Hematopoietic multipotent progenitor cell treated with erythropoietin and hydrocortisone succinate and interleukin-3 and kit ligand, for 4 days (in vitro differentiated cells): ENCODE results near the gene AMER2.
"Not testable (repeated sequence)": the region's sequence is repeated elsewhere in the genome, so short reads cannot be mapped to it uniquely, and the experiment has no call there.

Experiments used
- DNase-seq: peaks from one replicate; pipeline ENCODE4 v3.0.0-alpha.2; 2015

AMER2 gene

DNA sequence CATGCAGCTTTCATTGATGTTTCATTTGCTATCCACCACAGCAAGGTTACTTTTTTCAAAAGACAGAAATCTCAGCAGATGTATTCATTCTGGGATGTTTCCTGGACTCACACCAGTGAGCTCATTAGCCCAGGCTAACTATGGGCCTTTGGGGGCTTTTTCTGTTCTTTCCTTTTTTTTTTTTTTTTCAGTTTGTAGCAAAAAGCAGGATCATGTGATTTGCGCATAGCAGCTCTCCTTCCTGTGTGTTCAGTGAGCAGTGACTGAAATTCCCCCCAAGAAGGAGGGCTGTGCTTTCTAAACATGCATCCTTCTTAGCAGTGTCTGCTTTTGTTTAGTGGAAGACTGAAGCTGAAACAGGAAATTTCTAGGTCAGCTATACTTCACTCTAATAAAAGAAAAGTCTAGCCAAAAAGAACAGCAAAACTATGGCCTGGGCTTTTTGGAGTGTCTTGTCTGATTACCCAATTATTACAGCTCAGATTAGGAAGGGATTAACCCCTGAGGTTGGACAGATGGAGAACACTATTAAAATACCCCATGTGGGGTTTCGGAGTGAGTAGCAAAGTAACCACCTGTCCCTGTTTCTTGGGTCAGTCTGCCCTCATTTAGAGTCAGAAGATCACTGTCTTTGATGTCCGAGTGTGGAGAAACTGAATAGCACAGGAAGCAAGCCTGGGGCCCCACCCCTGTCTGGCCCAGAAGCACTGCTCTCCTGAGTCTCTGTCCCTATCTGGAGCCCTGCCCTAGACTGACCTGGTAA, 8.9 kb upstream of the AMER2 start:
- DNase-seq, result no peak

DNA sequence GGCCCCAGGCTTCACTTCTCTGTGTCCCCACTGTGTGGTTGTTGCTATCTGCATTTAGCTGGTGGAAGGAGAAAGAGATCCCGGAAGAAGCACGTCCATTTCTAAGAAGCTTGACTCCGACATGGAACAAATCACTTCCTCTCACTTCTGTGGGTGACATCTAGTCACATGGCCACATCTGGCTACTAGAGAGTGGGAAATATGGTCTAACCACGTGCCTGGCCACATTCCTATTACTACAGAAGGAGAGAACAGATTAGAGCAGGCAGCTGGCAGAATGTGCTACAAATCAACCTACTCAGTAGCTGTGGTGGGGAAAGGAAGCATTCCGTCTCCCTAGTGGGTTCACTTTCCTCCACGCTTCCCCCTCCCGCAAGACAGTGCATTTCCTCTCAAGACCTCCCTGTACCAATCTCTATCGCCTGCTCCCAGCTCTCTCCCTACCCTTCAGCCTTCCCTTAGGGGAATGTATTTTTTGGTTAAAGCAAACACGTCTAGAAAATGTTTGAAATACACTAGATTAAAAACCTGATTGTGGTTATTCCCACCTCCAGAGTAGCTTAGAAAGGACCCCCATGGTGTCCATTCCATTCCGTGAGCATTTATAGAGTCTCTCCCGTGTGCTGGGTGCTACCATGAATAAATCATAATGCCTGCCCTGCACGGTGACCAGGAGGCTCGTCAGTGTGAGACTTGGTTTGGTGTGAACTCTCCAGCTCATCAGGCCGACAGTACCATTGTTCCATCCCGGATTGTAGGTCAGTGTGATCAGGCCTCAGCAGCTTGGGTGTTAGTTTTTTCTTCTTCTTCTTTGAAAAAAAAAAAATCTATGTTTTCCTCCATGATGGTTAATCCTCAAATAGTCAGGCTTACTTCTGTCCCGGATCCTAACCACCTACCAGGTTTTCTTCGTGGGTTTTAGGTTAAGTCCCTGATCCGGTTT, 8.0 kb upstream of the AMER2 start:
- peak; percentile 53 for DNase-seq

DNA sequence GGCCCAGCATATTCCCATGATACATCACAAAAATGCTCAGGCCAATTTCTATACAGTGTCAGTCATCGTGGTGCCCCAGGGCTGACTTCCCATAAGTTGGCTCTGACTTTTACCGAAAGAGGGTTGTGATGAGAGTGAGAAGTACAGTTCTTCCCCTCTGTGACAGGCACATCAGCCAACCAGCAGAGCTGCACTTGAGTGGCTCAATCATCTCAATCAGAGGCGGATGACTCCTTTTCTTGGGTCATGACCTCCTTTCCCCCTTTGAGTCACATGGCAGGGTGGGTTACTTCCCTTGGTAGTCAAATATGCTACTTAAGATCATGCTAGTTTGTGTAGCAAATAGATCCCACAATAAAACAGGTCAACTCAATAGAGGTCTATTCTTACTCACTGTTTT, 6.9 kb upstream of the AMER2 start:
- DNase-seq, result no peak

DNA sequence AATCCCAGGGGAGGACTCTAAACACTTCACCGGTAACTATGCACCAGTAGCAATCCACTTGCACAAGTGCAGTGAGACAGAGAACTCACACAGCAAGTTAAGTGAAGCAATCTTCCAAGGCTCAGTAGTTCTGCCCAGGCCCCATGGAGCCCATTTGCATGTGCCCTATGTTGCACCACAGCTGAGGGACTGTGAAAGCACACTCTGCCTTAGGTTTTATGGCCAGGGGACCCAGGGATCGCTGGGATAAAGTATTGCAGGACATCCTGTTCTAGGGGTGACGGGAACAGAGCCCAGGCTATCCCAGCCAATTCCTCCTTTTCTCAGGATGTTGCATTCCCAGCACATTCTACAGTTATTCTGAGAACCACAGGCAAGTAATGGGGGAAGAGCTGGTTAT, 6.0 kb upstream of the AMER2 start:
- DNase-seq, result no peak

DNA sequence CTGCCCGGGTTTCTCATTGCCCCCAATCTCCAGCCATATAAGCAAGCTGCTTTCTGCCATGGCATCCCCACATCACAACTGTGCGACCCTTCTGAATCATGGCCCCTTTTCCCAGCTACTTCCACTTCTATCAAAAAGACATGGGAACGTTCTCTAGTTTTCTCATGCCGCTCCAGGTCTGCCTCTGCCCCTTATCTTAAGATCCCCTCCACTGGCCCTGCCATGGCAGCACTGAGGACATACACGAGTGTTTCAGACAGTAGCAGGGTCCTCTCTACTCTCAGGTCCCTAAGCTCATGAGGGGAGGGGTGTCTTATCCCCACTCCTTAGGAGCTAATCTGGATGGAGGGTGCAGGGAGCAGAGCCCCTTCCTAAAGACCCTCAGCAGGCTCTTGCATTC, 5.5 kb upstream of the AMER2 start:
- DNase-seq, result no peak

DNA sequence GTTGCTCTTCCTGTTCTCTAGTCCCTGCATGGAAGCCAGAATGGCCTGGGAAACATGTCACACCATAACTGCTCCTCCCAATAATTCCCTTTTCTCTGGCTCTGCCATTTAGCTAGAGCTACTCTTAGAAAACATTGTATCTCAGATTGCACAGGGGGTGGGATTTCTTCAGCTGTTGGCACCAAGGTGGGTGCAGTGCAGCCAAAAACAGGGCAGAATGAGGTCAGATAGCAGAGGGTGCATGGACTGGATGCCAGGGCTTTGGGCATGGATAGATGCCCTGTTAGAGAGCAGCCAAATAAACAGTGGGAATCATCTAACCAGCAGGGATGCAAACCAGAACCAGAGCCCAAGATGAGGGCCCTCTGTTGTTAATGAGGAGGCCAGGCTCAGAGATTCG, 4.9 kb upstream of the AMER2 start:
- no peak for DNase-seq

DNA sequence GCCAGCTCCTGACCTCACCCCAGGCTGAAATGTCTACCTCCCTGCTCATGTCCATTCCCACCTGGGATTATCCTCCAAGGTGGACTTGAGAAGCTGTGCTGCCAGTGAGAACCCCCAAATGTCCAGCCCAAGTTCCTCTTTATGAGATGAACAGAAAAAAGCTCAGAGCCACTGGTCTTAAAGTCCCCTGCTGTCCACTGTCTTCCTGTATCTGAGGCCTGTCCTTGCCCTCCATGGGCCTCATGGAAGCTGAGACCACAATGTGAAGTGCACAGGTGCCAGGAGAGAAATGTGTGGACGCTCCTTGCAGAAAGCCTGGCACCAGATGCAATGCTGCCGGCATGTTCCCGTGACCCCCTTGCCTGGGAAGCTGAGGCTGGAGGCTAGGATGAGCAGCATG, 3.3 kb upstream of the AMER2 start:
- no peak for DNase-seq

DNA sequence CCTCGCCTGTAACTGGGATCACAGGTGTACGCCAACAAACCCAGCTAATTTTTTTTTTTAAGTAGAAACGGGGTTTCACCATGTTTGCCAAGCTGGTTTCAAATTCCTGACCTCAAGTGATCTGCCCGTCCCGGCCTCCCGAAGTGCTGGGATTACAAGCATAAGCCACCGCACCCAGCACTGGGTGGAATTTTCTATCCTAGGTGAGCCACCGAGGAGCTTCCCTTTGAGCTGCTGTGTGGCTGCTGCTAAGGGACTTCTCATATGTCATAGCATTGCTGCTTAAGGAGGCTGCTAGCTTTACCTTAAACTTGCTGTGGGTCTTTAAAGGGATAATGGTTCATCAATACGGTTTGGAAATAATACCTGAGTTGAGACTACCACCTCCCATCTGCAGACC, 2.9 kb upstream of the AMER2 start:
- no peak for DNase-seq

DNA sequence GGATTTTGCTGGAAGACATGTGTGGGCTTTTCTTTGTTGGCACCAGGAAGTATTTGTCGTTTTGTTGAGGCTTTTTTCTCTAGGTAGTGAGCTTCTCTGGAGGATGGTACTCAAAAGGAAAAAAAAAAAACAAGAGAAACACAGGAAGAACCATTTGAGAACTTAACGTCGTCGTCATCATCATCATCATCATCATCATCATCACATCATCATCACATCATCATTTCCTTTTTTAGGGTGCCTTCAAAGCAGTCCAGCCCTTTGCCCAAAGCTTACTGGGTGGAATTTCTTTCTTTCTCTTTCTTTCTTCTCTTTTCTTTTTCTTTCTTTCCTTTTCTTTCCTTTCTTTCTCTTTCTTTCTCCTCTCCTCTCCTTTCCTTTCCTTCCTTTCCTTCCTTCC, 2.2 kb upstream of the AMER2 start:
- no peak for DNase-seq

DNA sequence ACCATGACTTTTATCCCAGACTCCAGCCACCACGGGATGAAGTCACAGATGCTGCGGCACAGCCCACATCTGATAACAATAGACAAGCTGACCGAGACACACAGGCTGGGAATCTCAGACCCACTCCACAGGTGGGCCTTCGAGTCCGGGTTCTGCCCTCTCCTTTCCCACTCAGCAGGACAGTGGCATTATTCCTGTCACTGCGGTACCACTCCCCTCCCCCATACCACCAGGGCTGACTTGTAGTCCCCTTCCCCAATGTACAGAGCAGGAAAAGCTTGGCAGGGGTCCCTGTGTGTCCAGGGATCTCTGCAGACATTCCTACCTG, 179 bp upstream of the AMER2 start:
- no peak for DNase-seq

DNA sequence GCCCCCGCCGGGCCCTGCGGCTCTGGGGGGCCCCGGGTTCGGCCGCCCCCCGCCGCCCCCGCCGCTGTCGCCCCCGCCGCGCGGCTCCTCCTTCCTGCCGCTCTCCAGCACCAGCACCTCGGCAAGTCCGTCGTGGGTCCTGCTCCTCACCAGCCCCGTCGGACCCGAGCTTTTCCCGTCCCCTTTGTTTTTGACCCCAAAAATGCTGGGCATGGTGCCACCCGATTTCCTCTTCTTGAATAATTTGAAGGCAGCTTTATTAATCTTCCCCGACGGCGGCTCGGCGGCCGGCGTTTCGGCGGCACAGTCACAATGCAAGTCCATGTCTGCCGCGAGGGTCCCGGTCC, 945 bp downstream of the AMER2 start:
- DNase-seq, result no peak

DNA sequence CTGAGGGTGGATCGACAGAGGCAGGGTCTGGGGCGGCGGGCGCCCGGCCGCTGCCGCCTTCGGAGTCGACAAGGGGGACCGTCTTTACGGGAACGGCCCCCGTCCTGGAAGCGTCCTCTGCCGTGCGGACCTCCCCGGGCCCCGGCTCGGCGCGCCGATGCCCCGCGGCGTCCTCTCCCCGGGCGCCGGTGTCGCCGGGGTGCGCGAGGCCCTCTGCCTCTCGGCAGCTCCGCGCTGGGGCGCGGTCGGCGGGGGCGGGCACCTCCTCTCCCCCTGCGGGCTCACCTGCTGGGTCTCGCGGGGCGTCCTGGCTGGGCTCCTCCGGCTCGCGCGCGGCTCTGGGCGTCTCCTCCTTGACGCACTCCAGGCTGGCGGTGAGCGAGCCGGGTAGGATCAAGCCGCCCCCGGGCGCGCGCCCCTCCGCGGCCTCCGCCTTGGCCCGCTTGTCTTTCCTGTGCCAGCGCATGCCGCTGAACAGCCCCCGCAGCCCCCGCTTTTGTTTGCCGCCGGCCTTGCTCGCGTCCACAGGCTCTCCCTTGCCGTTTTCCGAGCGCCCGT, 1.5 kb downstream of the AMER2 start:
- peak; percentile 13 for DNase-seq

DNA sequence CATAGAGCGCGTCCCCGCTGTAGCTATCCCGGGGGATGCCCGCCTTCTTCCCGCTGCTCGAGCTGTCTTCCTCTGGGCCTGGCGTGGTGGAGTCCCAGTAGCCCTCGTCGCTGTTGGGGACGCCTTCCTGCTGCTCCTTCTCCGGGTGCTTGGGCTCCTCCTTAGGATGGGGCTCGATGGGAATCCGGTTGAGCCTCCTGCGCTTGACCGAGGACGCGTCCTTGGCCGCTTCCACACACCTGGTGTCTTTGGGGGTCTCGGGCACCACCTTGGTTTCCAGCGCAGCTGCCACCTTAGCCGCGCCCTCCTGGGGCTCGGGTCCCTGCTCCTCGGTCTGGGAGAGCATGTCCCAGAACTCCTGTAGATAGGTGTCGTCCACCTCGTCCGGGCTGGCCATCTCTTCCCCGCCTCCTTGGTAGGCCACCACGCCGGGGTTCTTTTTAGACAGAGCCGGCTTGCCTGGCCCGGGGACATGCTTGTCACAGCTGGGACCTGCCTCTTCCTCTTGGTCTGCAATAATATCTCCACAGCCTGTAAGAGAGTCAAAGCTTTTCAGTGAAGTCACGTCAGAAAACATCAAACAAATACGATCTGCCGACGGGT, 2.0 kb downstream of the AMER2 start:
- peak; percentile 2 for DNase-seq

DNA sequence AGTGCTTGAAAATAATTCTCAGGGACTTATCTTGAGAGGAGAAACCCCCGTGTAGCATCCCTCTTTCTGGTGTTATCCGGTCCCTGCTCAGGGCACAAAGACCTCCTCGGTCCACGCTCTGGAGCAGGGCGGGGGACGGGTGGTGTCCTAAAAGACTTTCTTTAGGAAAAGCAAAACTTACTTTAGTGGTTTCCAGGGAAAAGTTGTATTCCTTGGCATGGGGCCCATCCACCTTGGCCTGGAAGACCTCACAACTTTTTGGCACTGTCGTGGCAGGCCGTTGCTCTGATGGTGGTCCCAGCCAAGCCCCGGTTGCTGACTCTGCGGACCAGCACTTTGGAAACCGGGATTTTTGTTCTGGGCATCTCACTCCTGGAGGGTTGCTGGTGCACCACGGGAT, 2.7 kb downstream of the AMER2 start:
- no peak for DNase-seq

DNA sequence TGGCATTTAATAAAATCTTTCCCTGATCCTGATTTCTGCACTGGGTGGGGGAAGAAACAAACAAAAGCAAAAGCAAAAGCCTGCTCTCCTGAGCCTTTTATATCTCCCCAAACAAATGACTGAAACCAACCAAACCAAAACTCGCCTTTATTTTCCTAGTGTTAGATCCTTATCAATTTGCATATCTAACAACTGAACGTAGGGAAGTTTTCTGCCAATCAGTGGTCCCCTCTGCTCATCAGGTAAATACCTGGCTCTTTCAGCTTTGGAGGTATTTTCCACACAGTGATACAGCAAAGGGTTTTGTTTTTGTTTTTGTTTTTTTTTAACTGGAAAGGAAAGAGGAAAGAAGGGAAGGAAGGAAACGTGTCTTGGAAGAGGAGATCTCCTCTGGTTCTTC, 3.3 kb downstream of the AMER2 start:
- DNase-seq, result no peak

DNA sequence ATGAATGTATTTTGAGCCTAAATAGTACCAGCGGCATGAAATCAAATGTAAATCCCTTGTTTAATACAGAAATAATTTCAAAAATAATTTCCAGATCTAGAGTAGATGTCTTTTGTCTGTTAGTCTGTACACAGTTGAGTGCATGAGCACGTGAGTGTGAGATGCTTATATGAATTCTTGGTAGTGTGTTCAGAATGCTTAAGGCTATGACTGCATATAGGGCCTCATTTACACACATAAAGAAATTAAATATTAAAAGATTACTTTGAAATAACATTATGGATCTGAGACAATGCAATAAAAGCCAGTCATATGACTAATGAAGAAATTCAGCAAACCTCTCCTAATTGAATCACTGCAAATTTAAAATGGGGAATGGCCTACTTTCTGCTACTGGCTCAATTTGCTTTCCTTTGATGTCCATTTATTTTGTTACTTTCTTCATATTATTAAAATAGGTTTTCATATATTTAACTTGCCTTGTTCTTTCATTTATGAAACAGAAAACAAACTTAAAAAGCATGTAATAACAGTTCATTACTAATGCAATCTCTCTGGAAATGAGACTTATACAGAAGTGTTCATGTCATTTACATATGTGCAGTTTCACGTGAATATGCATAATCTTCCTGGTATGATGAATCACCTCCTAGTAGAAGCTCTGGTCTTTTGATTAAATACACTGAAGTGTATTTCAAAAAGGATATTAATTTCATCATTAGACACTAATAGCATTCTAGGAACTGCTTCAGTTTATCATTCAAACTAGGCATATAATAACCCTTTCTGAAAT, 4.5 kb downstream of the AMER2 start:
- DNase-seq, result no peak

DNA sequence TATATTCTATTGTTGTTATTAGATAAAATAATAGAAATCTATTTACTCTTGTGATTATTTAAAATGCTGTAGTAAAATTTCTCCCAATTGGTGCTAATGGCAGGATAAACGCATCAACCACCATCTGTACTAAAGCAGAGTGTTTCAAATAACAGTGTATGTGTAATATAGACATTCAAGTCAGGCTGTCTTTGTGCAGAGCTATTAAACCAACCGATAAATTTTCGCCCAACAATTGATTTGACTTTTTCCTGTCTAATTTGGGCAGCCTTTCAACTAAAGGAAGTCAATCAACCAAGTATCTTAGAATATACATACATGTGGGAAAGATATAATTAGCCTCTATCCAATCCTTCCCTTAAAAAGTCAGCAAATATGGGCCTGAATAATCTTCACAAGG, 5.8 kb downstream of the AMER2 start:
- DNase-seq, result no peak

DNA sequence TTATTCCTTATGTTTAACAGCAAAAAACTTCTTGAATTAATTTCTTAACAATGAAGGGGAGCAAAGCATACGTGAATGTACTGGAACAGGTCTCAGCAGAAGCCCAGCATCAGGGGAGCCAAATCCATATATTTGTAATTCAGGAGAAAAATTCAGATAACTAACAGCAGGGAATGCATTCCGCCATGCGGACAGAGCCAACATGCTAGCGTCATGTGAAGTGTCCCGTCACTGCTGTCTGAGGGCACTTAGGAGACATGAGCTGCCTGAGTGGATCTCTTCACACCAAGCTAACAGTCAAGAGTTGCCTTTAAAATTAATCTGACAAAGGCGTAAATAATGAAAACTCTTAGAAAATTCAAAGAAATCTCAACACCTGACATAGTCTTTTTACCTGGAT, 6.4 kb downstream of the AMER2 start:
- no peak for DNase-seq

DNA sequence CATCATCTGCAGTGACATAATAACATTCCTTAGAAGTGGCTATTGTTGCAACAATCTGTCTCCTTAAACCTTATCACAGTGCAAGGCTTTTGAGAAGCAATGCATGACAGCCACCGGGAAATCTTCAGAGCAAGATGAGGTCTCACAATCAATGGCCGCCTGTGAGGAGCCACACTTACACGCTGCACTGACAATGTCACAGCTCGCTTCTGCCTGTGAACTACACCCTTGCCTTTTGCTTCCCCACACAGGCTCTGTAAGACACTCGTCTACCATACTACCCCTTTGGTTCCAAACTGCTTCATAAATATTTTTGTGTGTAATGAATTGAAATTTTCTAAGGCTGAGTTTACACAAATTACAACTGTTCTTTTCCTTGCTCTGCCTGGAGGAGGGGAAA, 6.9 kb downstream of the AMER2 start:
- not testable (repeated sequence) for DNase-seq

DNA sequence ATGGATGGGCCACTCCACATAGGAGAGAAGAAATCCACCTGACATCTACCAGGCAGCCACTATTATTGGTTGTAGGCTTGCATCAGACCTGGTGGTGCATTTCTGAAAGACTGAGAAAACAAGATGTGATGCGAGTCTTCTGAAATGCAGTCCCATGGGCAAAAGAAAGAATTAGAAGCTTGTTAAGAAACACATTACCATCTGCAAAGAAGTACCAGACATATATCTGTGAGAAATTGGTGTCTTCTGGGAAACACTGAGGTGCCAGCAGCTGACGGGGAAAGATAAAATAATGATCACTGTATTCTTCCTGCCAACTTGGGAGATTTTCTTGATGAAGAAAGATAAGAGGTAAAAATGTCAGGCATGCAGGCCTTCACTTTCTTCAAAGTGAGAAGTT, 14.4 kb downstream of the AMER2 start:
- DNase-seq, result no peak

DNA sequence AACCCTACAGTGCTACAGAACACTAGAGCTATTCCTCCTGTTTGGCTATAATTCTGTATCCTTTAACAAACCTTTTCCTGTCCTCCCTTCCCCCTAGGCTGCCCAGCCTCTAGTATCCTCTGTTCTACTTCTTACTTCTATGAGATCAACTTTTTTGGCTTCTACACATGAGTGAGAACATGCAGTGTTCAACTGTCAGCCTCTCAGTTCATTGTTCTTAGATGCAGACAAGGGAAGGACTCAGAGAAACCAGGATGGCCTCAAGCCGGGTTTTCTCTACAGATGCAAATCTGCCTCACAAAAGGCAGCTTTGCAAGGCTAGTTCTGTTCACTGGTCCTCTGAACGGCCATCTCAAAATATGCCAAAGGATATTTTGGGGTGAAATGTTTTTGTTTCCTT, 18.4 kb downstream of the AMER2 start:
- DNase-seq, result no peak

DNA sequence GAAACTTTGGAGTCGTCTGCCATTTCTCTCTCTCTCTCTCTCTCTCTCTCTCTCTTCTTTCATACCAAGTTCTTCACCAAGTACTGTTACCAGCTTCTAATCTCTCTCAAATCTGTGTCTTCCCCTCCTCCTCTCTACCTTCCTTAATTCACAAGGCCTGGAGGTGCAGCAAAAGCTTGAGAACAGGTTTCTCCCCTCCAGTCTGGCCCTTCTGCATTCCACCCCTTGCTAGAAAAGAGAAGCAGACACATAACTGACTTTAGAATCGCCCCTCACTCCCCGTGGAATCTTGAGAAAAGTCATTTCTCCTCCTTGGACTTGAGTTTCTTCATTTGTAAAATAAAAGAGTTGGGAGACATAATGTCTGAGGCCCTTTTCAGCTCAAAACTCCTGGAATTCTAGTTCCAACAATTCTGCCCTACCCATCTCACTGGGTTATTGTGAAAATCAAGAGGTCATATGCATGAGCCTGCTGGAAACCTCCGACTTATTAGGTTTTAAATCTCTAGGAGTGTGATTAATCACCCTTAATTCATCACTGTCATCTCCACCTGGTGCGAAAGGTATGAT, 20.4 kb downstream of the AMER2 start:
- no peak for DNase-seq

DNA sequence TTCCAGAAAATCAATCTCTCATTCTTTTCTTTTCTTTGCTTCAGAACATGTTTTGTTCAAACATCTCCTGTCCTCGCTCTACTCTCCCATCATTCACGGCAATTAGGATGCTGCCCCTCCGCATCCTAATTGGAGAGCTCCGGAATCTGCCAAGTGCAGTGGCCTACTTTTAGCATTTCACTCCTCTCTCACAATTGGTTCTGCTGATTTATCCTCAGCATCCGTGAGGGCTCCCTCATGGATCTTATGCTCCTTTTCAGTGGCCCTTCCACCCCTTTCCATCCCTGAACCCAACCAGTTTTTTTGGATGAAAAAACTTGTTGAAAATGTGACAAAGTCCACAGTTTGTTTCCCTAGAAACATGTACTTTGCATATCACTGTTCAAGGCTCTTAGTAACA, 22.4 kb downstream of the AMER2 start:
- DNase-seq, result no peak
